Hematopoietic multipotent progenitor cell treated with erythropoietin and hydrocortisone succinate and interleukin-3 and kit ligand, for 8 days (in vitro differentiated cells): Measurements from ENCODE around the gene ADD3.
"Not testable (repeated sequence)": the region's sequence is repeated elsewhere in the genome, so short reads cannot be mapped to it uniquely, and the experiment has no call there.

Source experiments
- DNase-seq: peaks from one replicate; pipeline ENCODE4 v3.0.0-alpha.2; 2015

ADD3 gene

GRCh38 chr10:109977382-109977806 lies 30.4 kb upstream of the ADD3 start:
- DNase-seq, result no peak

- peak; percentile 78 for DNase-seq
These were observed 29.3 kb upstream of the ADD3 start for GRCh38 chr10:109978481-109978880.

- DNase-seq, result no peak
These were observed 28.6 kb upstream of the ADD3 start for GRCh38 chr10:109979215-109979614.

- no peak for DNase-seq
These were observed 26.1 kb upstream of the ADD3 start for GRCh38 chr10:109981650-109982049.

- DNase-seq, result peak; percentile 95
These were observed 25.7 kb upstream of the ADD3 start for GRCh38 chr10:109982123-109982522.

- peak; percentile 26 for DNase-seq
These were observed 25.0 kb upstream of the ADD3 start for GRCh38 chr10:109982812-109983211.

GRCh38 chr10:109984013-109984412 lies 23.8 kb upstream of the ADD3 start:
- no peak for DNase-seq

- DNase-seq, result not testable (repeated sequence)
These were observed 22.0 kb upstream of the ADD3 start for GRCh38 chr10:109985768-109986167.

- no peak for DNase-seq
These were observed 20.2 kb upstream of the ADD3 start for GRCh38 chr10:109987452-109988211.

- DNase-seq, result no peak
These were observed 19.6 kb upstream of the ADD3 start for GRCh38 chr10:109988212-109988596.

- DNase-seq, result no peak
These were observed 16.4 kb upstream of the ADD3 start for GRCh38 chr10:109991266-109991855.

GRCh38 chr10:109992485-109992884 lies 15.3 kb upstream of the ADD3 start:
- no peak for DNase-seq

GRCh38 chr10:109993551-109994330 lies 14.0 kb upstream of the ADD3 start:
- DNase-seq, result no peak

- DNase-seq, result no peak
These were observed 12.8 kb upstream of the ADD3 start for GRCh38 chr10:109994711-109995577.

- DNase-seq, result no peak
These were observed 12.2 kb upstream of the ADD3 start for GRCh38 chr10:109995595-109995994.

- peak; percentile 60 for DNase-seq
These were observed 11.6 kb upstream of the ADD3 start for GRCh38 chr10:109996225-109996624.

GRCh38 chr10:109996766-109997171 lies 11.0 kb upstream of the ADD3 start:
- DNase-seq, result no peak

GRCh38 chr10:109997233-109997632 lies 10.6 kb upstream of the ADD3 start:
- no peak for DNase-seq

- no peak for DNase-seq
These were observed 9.3 kb upstream of the ADD3 start for GRCh38 chr10:109998513-109998912.

GRCh38 chr10:110002801-110003523 lies 4.8 kb upstream of the ADD3 start:
- no peak for DNase-seq

- DNase-seq, result no peak
These were observed 4.3 kb upstream of the ADD3 start for GRCh38 chr10:110003524-110003885.

- DNase-seq, result no peak
These were observed 2.1 kb upstream of the ADD3 start for GRCh38 chr10:110005719-110006118.
